H9 (cell line): ENCODE measurements around the gene TM4SF1. TPM values are rescaled to one million over a fixed set of nuclear protein-coding genes. Genes with fewer than 3 reads are reported as not detected.
A peak's percentile ranks its signal among the peaks of the same experiment; 100 is the strongest.

Experiments
- DNase-seq: peaks from one replicate; pipeline ENCODE4 v3.0.0-alpha.2; 2017
- H2AFZ ChIP-seq: one replicate; pipeline ENCODE4 v1.6.1; 2013; ENCODE audit warnings: mild to moderate bottlenecking, low read length, control low read depth, moderate library complexity
- H2AK5ac ChIP-seq: 2 replicates; pipeline ENCODE4 v1.6.1; 2013; ENCODE audit warnings: low read length, control low read depth, mixed read lengths; ENCODE audit not compliant: insufficient read length
- H2BK120ac ChIP-seq: one replicate; pipeline ENCODE4 v1.6.1; 2013; ENCODE audit warnings: low read depth, mild to moderate bottlenecking, low read length, control low read depth, inconsistent platforms; ENCODE audit not compliant: poor library complexity, severe bottlenecking
- H2BK12ac ChIP-seq: 2 replicates; pipeline ENCODE4 v1.6.1; 2013; ENCODE audit warnings: low read length, control low read depth, mixed read lengths, low read depth; ENCODE audit not compliant: insufficient read length
- H2BK15ac ChIP-seq: 2 replicates; pipeline ENCODE4 v1.6.1; 2013; ENCODE audit warnings: low read depth, low read length, control low read depth
- H2BK20ac ChIP-seq: one replicate; pipeline ENCODE4 v1.6.1; 2013; ENCODE audit warnings: low read depth, mild to moderate bottlenecking, low read length, control low read depth, inconsistent platforms; ENCODE audit not compliant: poor library complexity, severe bottlenecking
- H2BK5ac ChIP-seq: 2 replicates; pipeline ENCODE4 v1.6.1; 2013; ENCODE audit warnings: low read length, control low read depth, mixed read lengths; ENCODE audit not compliant: insufficient read length
- H3K14ac ChIP-seq: 2 replicates; pipeline ENCODE4 v1.6.1; 2013; ENCODE audit warnings: low read length, control low read depth; ENCODE audit not compliant: insufficient read depth
- H3K18ac ChIP-seq: 2 replicates; pipeline ENCODE4 v1.6.1; 2013; ENCODE audit warnings: low read depth, mild to moderate bottlenecking, mixed read lengths, low read length, control low read depth; ENCODE audit not compliant: insufficient read length
- H3K23ac ChIP-seq: 2 replicates; pipeline ENCODE4 v1.6.1; 2013; ENCODE audit warnings: low read length, control low read depth, mixed read lengths, low read depth; ENCODE audit not compliant: insufficient read length
- H3K23me2 ChIP-seq: 2 replicates; pipeline ENCODE4 v1.6.1; 2013; ENCODE audit warnings: low read depth, mild to moderate bottlenecking, mixed read lengths, low read length, control low read depth; ENCODE audit not compliant: insufficient read length, poor library complexity, severe bottlenecking
- H3K27ac ChIP-seq: 2 replicates; pipeline ENCODE4 v1.5.1; 2013; ENCODE audit warnings: low read length, control low read depth, mixed read lengths, low read depth; ENCODE audit not compliant: insufficient read length
- H3K27me3 ChIP-seq: 2 replicates; pipeline ENCODE4 v1.6.1; 2013; ENCODE audit warnings: low read length, control low read depth, inconsistent platforms; ENCODE audit not compliant: insufficient read depth
- H3K4ac ChIP-seq: 2 replicates; pipeline ENCODE4 v1.6.1; 2013; ENCODE audit warnings: low read depth, mild to moderate bottlenecking, control low read depth, inconsistent platforms, low read length, moderate library complexity
- H3K4me1 ChIP-seq: 2 replicates; pipeline ENCODE4 v1.6.1; 2013; ENCODE audit warnings: low read length, control low read depth, inconsistent platforms; ENCODE audit not compliant: insufficient read depth
- H3K4me2 ChIP-seq: 2 replicates; pipeline ENCODE4 v1.6.1; 2013; ENCODE audit warnings: low read length, control low read depth, mixed read lengths; ENCODE audit not compliant: insufficient read length, insufficient read depth
- H3K56ac ChIP-seq: 2 replicates; pipeline ENCODE4 v1.6.1; 2013; ENCODE audit warnings: low read depth, mild to moderate bottlenecking, mixed read lengths, low read length, control low read depth; ENCODE audit not compliant: insufficient read length
- H3K79me1 ChIP-seq: 2 replicates; pipeline ENCODE4 v1.6.1; 2013; ENCODE audit warnings: low read depth, mild to moderate bottlenecking, moderate library complexity, low read length, control low read depth, inconsistent platforms; ENCODE audit not compliant: insufficient read depth, poor library complexity, severe bottlenecking
- H3K79me2 ChIP-seq: 2 replicates; pipeline ENCODE4 v1.6.1; 2013; ENCODE audit warnings: low read length, control low read depth, inconsistent platforms; ENCODE audit not compliant: insufficient read depth
- H3K9ac ChIP-seq: 2 replicates; pipeline ENCODE4 v1.6.1; 2013; ENCODE audit warnings: low read length, control low read depth, mixed read lengths; ENCODE audit not compliant: insufficient read length; ENCODE audit errors: extremely low read depth
- H3K9me3 ChIP-seq: one replicate; pipeline ENCODE4 v1.6.1; 2013; ENCODE audit warnings: low read depth, low read length, inconsistent platforms; ENCODE audit not compliant: control insufficient read depth
- H3T11ph ChIP-seq: one replicate; pipeline ENCODE4 v1.6.1; 2013; ENCODE audit warnings: mild to moderate bottlenecking, low read length, control low read depth, inconsistent platforms
- H4K20me1 ChIP-seq: one replicate; pipeline ENCODE4 v1.6.1; 2013; ENCODE audit not compliant: control insufficient read depth, insufficient read length, insufficient read depth
- H4K5ac ChIP-seq: 2 replicates; pipeline ENCODE4 v1.6.1; 2013; ENCODE audit warnings: low read depth, mild to moderate bottlenecking, mixed read lengths, low read length, control low read depth; ENCODE audit not compliant: insufficient read length
- H4K8ac ChIP-seq: replicated peaks from 2 replicates; pipeline ENCODE4 v1.6.1; 2013; ENCODE audit warnings: low read length, control low read depth, mixed read lengths, low read depth; ENCODE audit not compliant: insufficient read length
- H4K91ac ChIP-seq: 2 replicates; pipeline ENCODE4 v1.6.1; 2013; ENCODE audit warnings: low read depth, mild to moderate bottlenecking, moderate library complexity, mixed read lengths, low read length, control low read depth; ENCODE audit not compliant: insufficient read length
- H3K27ac Mint-ChIP-seq, 3 experiments: 2 replicates in 2 of 3; 3 replicates in 1 of 3; pipeline ENCODE4 v1.8.0; 2020 to 2021; ENCODE audit warnings: mixed read lengths in 3 of 3, mild to moderate bottlenecking in 1 of 3, moderate library complexity in 1 of 3
- H3K27me3 Mint-ChIP-seq: 2 replicates; pipeline ENCODE4 v1.8.0; 2021; ENCODE audit warnings: low read depth, mild to moderate bottlenecking, moderate library complexity, mixed read lengths
- H3K36me3 Mint-ChIP-seq, 3 experiments: 2 replicates in 2 of 3; 3 replicates in 1 of 3; pipeline ENCODE4 v1.8.0; 2020 to 2021; ENCODE audit warnings: low read depth in 3 of 3, mixed read lengths in 3 of 3; ENCODE audit not compliant: insufficient read depth in 1 of 3
- H3K4me1 Mint-ChIP-seq, 2 experiments: 2 replicates each; pipeline ENCODE4 v1.8.0; 2020; ENCODE audit warnings: mixed read lengths in 2 of 2
- H3K4me3 Mint-ChIP-seq, 2 experiments: 2 replicates in 1 of 2; 3 replicates in 1 of 2; pipeline ENCODE4 v1.8.0; 2020 to 2021; ENCODE audit warnings: mild to moderate bottlenecking in 2 of 2, mixed read lengths in 2 of 2, moderate library complexity in 1 of 2
- H3K9me3 Mint-ChIP-seq, 2 experiments: 2 replicates in 1 of 2; 3 replicates in 1 of 2; pipeline ENCODE4 v1.8.0; 2020; ENCODE audit warnings: mild to moderate bottlenecking in 2 of 2, mixed read lengths in 2 of 2, moderate library complexity in 1 of 2
- CTCF ChIP-seq: fragments of 200-600 bp; sonication (generic); conservative IDR thresholded peaks from 3 replicates; pipeline ENCODE4 v1.8.0; 2021; ENCODE audit warnings: antibody characterized with exemption, mild to moderate bottlenecking
- WGBS: extraction: QIAGEN DNeasy Blood & Tissue Kit; methylation state at CpG from one replicate; pipeline ENCODE4 v1.1.7; 2013; ENCODE audit warnings: missing lambda C conversion rate, low lambda C conversion rate, mixed read lengths; ENCODE audit not compliant: insufficient read length; ENCODE audit errors: extremely low coverage; 5-methylcytosine and 5-hydroxymethylcytosine counted together
- total RNA-seq: library from RNA; stranded (reverse); gene quantifications from 2 replicates; pipeline ENCODE4 v1.2.1, GENCODE V29; 2021

TM4SF1 gene
- total RNA-seq, 1 experiment from 2014 or later: 1.2 TPM

DNA sequence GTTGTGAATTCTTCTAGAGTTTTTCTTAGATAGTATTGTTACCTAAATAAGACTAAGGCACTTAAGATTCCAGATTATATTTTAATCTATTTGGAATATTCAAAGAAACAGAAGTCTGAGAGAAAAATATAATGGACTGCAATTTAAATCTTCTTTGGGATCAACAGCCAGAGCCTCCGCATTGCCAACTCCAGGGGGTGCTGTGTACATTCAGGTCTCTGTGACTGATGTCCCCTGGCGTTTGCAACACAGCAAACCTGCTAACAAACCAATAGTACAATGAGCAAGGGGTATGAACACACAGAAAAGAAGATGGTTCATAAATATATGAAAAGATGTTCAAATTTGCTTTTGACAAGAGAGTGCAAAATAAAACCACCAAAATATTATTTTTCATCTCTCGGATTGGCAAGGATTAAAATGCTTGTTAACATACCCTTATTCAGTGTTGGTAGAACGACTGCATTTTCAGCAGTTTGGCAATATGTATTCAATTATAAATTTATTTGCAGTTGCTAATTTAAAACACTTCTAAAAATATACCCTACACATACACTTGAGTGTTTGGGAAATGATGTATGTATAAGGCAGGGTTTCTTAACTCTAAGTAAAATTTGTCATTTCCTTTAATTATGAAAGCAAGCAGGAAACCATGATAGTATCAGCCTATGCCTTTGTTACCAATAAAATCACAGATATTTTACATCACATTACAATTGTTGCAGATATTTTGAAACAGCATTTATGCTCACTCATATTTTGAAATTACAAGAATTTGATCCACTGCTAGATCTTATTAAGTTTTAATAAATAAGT lies 16.1 kb upstream of the TM4SF1 start:
- no peaks in the 10 kb centered on the region; a peak in 1 of 7 replicates for H3K36me3 Mint-ChIP-seq
- no peak overlapping the region for H3K56ac ChIP-seq
- no CpG with 5 or more reads among the region's 4 CpGs for WGBS
- H4K20me1 ChIP-seq: no peaks in the 10 kb centered on the region
- peak; percentile 69 for DNase-seq
- H3K23ac ChIP-seq: no peak overlapping the region
- H3K79me2 ChIP-seq: no peaks in the 10 kb centered on the region
- no peaks in the 10 kb centered on the region for H3K79me1 ChIP-seq
- no peak overlapping the region for H3K4me2 ChIP-seq
- no peaks in the 10 kb centered on the region for H3K9me3 ChIP-seq
- no peaks in the 10 kb centered on the region for H3K4me1 Mint-ChIP-seq
- no peak overlapping the region for H4K91ac ChIP-seq
- no peaks in the 10 kb centered on the region for H3K4me1 ChIP-seq
- no peak overlapping the region for H3K27ac Mint-ChIP-seq
- H3K18ac ChIP-seq: no peak overlapping the region
- H4K8ac ChIP-seq: no peak overlapping the region
- H2BK120ac ChIP-seq: no peak overlapping the region
- no peaks in the 10 kb centered on the region for H3K27me3 ChIP-seq
- no peak overlapping the region for H2BK20ac ChIP-seq
- no peaks in the 10 kb centered on the region for H3K27me3 Mint-ChIP-seq
- H3K23me2 ChIP-seq: no peaks in the 10 kb centered on the region
- H3T11ph ChIP-seq: no peak overlapping the region
- no peak overlapping the region for H2AK5ac ChIP-seq
- no peak overlapping the region for H4K5ac ChIP-seq
- H3K9me3 Mint-ChIP-seq: no peaks in the 10 kb centered on the region
- peak; percentile 96 for TF ChIP-seq CTCF
- no peak overlapping the region for H2BK5ac ChIP-seq
- H2BK12ac ChIP-seq: no peak overlapping the region
- no peak overlapping the region for H3K27ac ChIP-seq
- H3K14ac ChIP-seq: no peak overlapping the region
- no peak overlapping the region for H3K4ac ChIP-seq
- no peak overlapping the region for H2AFZ ChIP-seq
- no peak overlapping the region for H3K4me3 Mint-ChIP-seq
- no peak overlapping the region for H3K9ac ChIP-seq
- no peak overlapping the region for H2BK15ac ChIP-seq
